IPS-NIHi11 (cell line): ENCODE data around the gene PSG2.
"Not testable (repeated sequence)": the region's sequence is repeated elsewhere in the genome, so short reads cannot be mapped to it uniquely, and the experiment has no call there.

Source experiments
- DNase-seq: peaks from one replicate; pipeline ENCODE4 v3.0.0; 2012; ENCODE audit warnings: mixed read lengths, low spot score

PSG2 gene

GRCh38 chr19:43082601-43083000 lies at the start of gene PSG2:
TSS of gene PSG2 (minus strand) at chr19:43082701. CDS start at chr19:43082569, 132 bp downstream.
- not testable (repeated sequence) for DNase-seq

GRCh38 chr19:43131281-43131842 lies 48.9 kb upstream of the PSG2 start:
- peak; percentile 3 for DNase-seq

- DNase-seq: not testable (repeated sequence)
Measured at GRCh38 chr19:43129197-43129596, 46.7 kb upstream of the PSG2 start.

- DNase-seq: not testable (repeated sequence)
Measured at GRCh38 chr19:43127336-43127735, 44.8 kb upstream of the PSG2 start.

- DNase-seq: no peak
Measured at GRCh38 chr19:43126720-43127119, 44.2 kb upstream of the PSG2 start.

- DNase-seq: peak; percentile 15
Measured at GRCh38 chr19:43124360-43124759, 41.9 kb upstream of the PSG2 start.

- DNase-seq: not testable (repeated sequence)
Measured at GRCh38 chr19:43120433-43121026, 38.0 kb upstream of the PSG2 start.

GRCh38 chr19:43119526-43119925 lies 37.0 kb upstream of the PSG2 start:
- not testable (repeated sequence) for DNase-seq

- DNase-seq: not testable (repeated sequence)
Measured at GRCh38 chr19:43116421-43116820, 33.9 kb upstream of the PSG2 start.

GRCh38 chr19:43115548-43115947 lies 33.0 kb upstream of the PSG2 start:
- DNase-seq: not testable (repeated sequence)

- DNase-seq: not testable (repeated sequence)
Measured at GRCh38 chr19:43115064-43115463, 32.6 kb upstream of the PSG2 start.

GRCh38 chr19:43114626-43115025 lies 32.1 kb upstream of the PSG2 start:
- DNase-seq: not testable (repeated sequence)

GRCh38 chr19:43107401-43107800 lies 24.9 kb upstream of the PSG2 start:
- DNase-seq: not testable (repeated sequence)

- DNase-seq: no peak
Measured at GRCh38 chr19:43105496-43105895, 23.0 kb upstream of the PSG2 start.

- DNase-seq: not testable (repeated sequence)
Measured at GRCh38 chr19:43104215-43104850, 21.8 kb upstream of the PSG2 start.

- no peak for DNase-seq
Measured at GRCh38 chr19:43101950-43102349, 19.4 kb upstream of the PSG2 start.

- DNase-seq: not testable (repeated sequence)
Measured at GRCh38 chr19:43098416-43098815, 15.9 kb upstream of the PSG2 start.

GRCh38 chr19:43087702-43088340 lies 5.3 kb upstream of the PSG2 start:
- DNase-seq: not testable (repeated sequence)

- not testable (repeated sequence) for DNase-seq
Measured at GRCh38 chr19:43085796-43086530, 3.5 kb upstream of the PSG2 start.

- not testable (repeated sequence) for DNase-seq
Measured at GRCh38 chr19:43084196-43084832, 1.8 kb upstream of the PSG2 start.

- not testable (repeated sequence) for DNase-seq
Measured at GRCh38 chr19:43083721-43084120, 1.2 kb upstream of the PSG2 start.

GRCh38 chr19:43078311-43078710 lies 4.2 kb downstream of the PSG2 start:
- DNase-seq: no peak
